Type B pancreatic cell (in vitro differentiated cells): Measurements from ENCODE around the gene STX12. TPM values are rescaled to one million over a fixed set of nuclear protein-coding genes. Genes with fewer than 3 reads are reported as not detected.
A peak's percentile ranks its signal among the peaks of the same experiment; 100 is the strongest.
"Not testable (repeated sequence)": the region's sequence is repeated elsewhere in the genome, so short reads cannot be mapped to it uniquely, and the experiment has no call there.

Experiments used
- DNase-seq: peaks from one replicate; pipeline ENCODE4 v3.0.0; 2021; ENCODE audit warnings: mixed read lengths; ENCODE audit not compliant: unreplicated experiment; ENCODE audit errors: extremely low spot score
- H3K27ac Mint-ChIP-seq: 2 replicates; pipeline ENCODE4 v1.8.0; 2021; ENCODE audit warnings: mild to moderate bottlenecking, mixed read lengths
- H3K27me3 Mint-ChIP-seq: 2 replicates; pipeline ENCODE4 v1.8.0; 2021; ENCODE audit warnings: mixed read lengths
- H3K36me3 Mint-ChIP-seq: 2 replicates; pipeline ENCODE4 v1.8.0; 2021; ENCODE audit warnings: mixed read lengths
- H3K4me1 Mint-ChIP-seq: one replicate; pipeline ENCODE4 v1.8.0; 2021; ENCODE audit warnings: mixed read lengths; ENCODE audit not compliant: unreplicated experiment
- H3K4me3 Mint-ChIP-seq: 2 replicates; pipeline ENCODE4 v1.8.0; 2021; ENCODE audit warnings: mild to moderate bottlenecking, mixed read lengths
- H3K9me3 Mint-ChIP-seq: 2 replicates; pipeline ENCODE4 v1.8.0; 2021; ENCODE audit warnings: mixed read lengths
- CTCF ChIP-seq: fragments of 200-600 bp; sonication (generic); conservative IDR thresholded peaks from 2 replicates; pipeline ENCODE4 v1.5.0; 2021; ENCODE audit warnings: antibody characterized with exemption, mild to moderate bottlenecking
- total RNA-seq: library from RNA; stranded (reverse); gene quantifications from 2 replicates; pipeline ENCODE4 v1.2.1, GENCODE V29; 2021; ENCODE audit warnings: low replicate concordance

STX12 gene
- total RNA-seq, 1 donor from 2014 or later, result 28.9 TPM

DNA sequence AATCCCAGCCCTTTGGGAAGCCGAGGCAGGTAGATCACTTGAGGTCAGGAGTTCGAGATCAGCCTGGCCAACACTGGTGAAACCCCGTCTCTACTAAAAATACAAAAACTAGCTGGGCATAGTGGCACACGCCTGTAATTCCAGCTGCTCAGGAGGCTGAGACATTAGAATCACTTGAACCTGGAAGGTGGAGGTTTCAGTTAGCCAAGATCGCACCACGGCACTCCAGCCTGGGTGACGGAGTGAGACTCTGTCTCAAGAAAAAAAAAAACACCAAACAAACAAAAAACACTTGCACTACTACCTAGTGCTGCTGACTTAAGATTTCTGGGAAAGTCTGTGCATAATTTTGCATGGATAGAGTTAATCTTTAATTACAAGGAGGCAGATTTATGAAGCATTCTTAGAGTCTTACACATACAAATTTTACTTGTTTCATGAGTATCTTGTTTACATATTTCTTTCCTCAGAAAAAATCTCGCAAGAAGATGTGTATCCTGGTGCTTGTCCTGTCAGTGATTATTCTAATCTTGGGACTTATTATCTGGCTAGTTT is 48.8 kb downstream of the STX12 start:
- DNase-seq, result no peak
- peaks cover 15% of the 10 kb centered on the region for H3K36me3 Mint-ChIP-seq
- no peak for TF ChIP-seq CTCF
- no peaks in the 10 kb centered on the region for H3K27me3 Mint-ChIP-seq
- H3K4me1 Mint-ChIP-seq, result no peaks in the 10 kb centered on the region
- H3K27ac Mint-ChIP-seq, result no peak overlapping the region
- no peaks in the 10 kb centered on the region for H3K9me3 Mint-ChIP-seq
- no peak overlapping the region for H3K4me3 Mint-ChIP-seq

GRCh38 chr1:27823784-27824183 is 50.8 kb downstream of the STX12 start:
- Mint-ChIP-seq H3K36me3 (peaks cover 6% of the 10 kb centered on the region), H3K27ac (no peak overlapping the region), H3K9me3 (no peaks in the 10 kb centered on the region), H3K27me3 (no peaks in the 10 kb centered on the region), H3K4me1 (no peaks in the 10 kb centered on the region), H3K4me3 (no peak overlapping the region)
- TF ChIP-seq CTCF, result no peak
- no peak for DNase-seq

DNA sequence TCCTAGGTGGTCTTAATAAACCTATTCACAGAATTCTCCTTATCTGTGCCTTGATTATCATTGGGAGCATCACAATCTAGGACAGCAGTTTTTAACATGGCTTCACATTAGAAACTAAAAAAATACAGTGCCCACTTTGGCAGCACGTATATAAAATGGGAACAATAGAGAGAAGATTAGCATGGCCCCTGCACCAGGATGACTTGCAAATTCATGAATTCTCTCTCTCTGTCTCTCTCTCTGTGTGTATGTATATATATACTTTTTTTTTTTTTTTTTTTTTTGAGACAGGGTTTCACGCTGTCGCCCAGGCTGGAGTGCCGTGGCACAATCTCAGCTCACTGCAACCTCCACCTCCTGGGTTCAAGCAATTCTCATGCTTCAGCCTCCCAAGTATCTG is 51.4 kb downstream of the STX12 start:
- Mint-ChIP-seq H3K27me3 (no peaks in the 10 kb centered on the region), H3K27ac (no peak overlapping the region), H3K36me3 (peaks cover 3% of the 10 kb centered on the region), H3K4me1 (no peaks in the 10 kb centered on the region), H3K4me3 (no peak overlapping the region), H3K9me3 (no peaks in the 10 kb centered on the region)
- no peak for DNase-seq
- TF ChIP-seq CTCF, result no peak

DNA sequence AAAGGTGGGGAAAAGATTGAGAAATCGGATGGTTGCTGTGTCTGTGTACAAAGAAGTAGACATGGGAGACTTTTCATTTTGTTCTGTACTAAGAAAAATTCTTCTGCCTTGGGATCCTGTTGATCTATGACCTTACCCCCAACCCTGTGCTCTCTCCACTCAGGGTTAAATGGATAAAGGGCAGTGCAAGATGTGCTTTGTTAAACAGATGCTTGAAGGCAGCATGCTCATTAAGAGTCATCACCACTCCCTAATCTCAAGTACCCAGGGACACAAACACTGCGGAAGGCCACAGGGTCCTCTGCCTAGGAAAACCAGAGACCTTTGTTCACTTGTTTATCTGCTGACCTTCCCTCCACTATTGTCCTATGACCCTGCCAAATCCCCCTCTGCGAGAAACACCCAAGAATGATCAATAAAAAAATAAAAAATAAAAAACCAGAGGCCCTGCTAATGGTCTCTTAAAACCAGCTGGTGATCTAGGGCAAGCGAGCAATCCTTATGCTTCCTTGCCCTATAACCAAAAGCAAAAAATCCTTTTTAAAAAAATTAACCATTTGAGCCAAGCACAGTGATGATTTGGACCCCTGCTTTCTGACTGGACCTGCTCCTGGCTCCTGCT is 56.4 kb downstream of the STX12 start:
- H3K27ac Mint-ChIP-seq, DNase-seq, H3K9me3 Mint-ChIP-seq, H3K27me3 Mint-ChIP-seq, H3K36me3 Mint-ChIP-seq: not testable (repeated sequence)
- Mint-ChIP-seq H3K4me1 (peaks cover 17% of the 10 kb centered on the region), H3K4me3 (peak overlapping the region; percentile 92)

GRCh38 chr1:27830621-27831440 is 57.8 kb downstream of the STX12 start, which contains the start of gene PPP1R8:
PPP1R8 (plus strand) TSS chr1:27830782; CDS start chr1:27830836, 54 bp downstream.
- no peak for TF ChIP-seq CTCF
- Mint-ChIP-seq H3K36me3 (no peaks in the 10 kb centered on the region), H3K4me1 (peaks cover 17% of the 10 kb centered on the region), H3K9me3 (no peaks in the 10 kb centered on the region), H3K27ac (peak within 1 kb of the TSS; percentile 95), H3K27me3 (no peaks in the 10 kb centered on the region), H3K4me3 (peak within 1 kb of the TSS; percentile 92)
- DNase-seq, result peak; percentile 93
